Measurements from ENCODE around the gene C2.
"Not testable (repeated sequence)": the region's sequence is repeated elsewhere in the genome, so short reads cannot be mapped to it uniquely, and the experiment has no call there.

DNA sequence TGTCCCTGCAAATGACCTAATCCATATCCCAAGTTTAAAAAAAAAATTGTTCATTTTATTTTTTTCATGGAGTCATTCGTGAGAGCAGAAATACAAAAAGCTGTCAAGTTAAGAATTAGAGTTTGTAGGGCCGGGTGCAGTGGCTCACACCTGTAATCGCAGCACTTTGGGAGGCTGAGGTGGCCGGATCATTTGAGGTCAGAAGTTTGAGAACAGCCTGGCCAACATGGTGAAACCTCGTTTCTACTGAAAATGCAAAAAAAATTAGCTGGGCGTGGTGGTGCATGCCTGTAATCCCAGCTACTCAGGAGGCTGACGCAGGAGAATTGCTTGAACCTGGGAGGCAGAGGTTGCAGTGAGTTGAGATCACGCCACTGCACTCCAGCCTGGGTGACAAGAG is 20.8 kb upstream of the C2 start:
- TF ChIP-seq CTCF (IDR thresholded peaks at IDR 0.05); EZH2 (IDR thresholded peaks at IDR 0.05; ENCODE audit: borderline replicate concordance, insufficient read depth, low read depth, low read length, poor library complexity, severe bottlenecking): not testable (repeated sequence)

Data from B cell (primary cell).